ENCODE data around the gene EZH1.
"Not testable (repeated sequence)": the region's sequence is repeated elsewhere in the genome, so short reads cannot be mapped to it uniquely, and the experiment has no call there.

The EZH1 gene

GRCh38 chr17:42769964-42770363 lies 25.1 kb upstream of the EZH1 start:
- DNase-seq, result not testable (repeated sequence)

- DNase-seq, result not testable (repeated sequence)
These were observed 23.2 kb upstream of the EZH1 start for GRCh38 chr17:42768006-42768405.

GRCh38 chr17:42767512-42767911 lies 22.7 kb upstream of the EZH1 start:
- DNase-seq, result no peak

GRCh38 chr17:42766124-42766523 lies 21.3 kb upstream of the EZH1 start:
- DNase-seq, result no peak

GRCh38 chr17:42761638-42762037 lies 16.8 kb upstream of the EZH1 start:
- no peak for DNase-seq

- no peak for DNase-seq
These were observed 16.1 kb upstream of the EZH1 start, which contains the start of gene RAMP2 for GRCh38 chr17:42760652-42761581. TSS of gene RAMP2 (plus strand) at chr17:42761227. CDS start at chr17:42761262, 35 bp downstream.

- no peak for DNase-seq
These were observed 15.3 kb upstream of the EZH1 start for GRCh38 chr17:42759982-42760651.

GRCh38 chr17:42754782-42755181 lies 9.9 kb upstream of the EZH1 start:
- no peak for DNase-seq

GRCh38 chr17:42751628-42752027 lies 6.8 kb upstream of the EZH1 start:
- no peak for DNase-seq

- DNase-seq, result no peak
These were observed 6.0 kb upstream of the EZH1 start for GRCh38 chr17:42750739-42751344.

GRCh38 chr17:42748908-42749798 lies 4.3 kb upstream of the EZH1 start:
- DNase-seq, result no peak

GRCh38 chr17:42748202-42748907 lies 3.5 kb upstream of the EZH1 start:
- no peak for DNase-seq

GRCh38 chr17:42744283-42744805 lies 496 bp downstream of the EZH1 start:
- peak; percentile 56 to 67 (median 62) for DNase-seq

GRCh38 chr17:42743595-42744282 lies 1.1 kb downstream of the EZH1 start:
- no peak for DNase-seq

GRCh38 chr17:42742916-42743315 lies 1.9 kb downstream of the EZH1 start:
- not testable (repeated sequence) for DNase-seq

GRCh38 chr17:42740699-42741098 lies 4.1 kb downstream of the EZH1 start:
- DNase-seq, result no peak

GRCh38 chr17:42725143-42725542 lies 19.7 kb downstream of the EZH1 start:
- DNase-seq, result no peak

- no peak for DNase-seq
These were observed 21.2 kb downstream of the EZH1 start for GRCh38 chr17:42723636-42724035.

GRCh38 chr17:42720996-42721583 lies 23.8 kb downstream of the EZH1 start:
- peak in 2 of 5 donors; percentile 33 to 51 for DNase-seq

GRCh38 chr17:42709561-42709960 lies 35.3 kb downstream of the EZH1 start:
- DNase-seq, result no peak

Data from T-helper 1 cell (primary cell).